ENCODE measurements around the gene PFKL.

The PFKL gene

GRCh38 chr21:44374601-44375280 lies 74.9 kb downstream of the PFKL start:
- no peak for DNase-seq (ENCODE audit: low read depth)
- no peak overlapping the region for H3K4me3 ChIP-seq (ENCODE audit: low read depth, low read length)
- TF ChIP-seq CTCF (IDR thresholded peaks at IDR 0.05; ENCODE audit: low read depth, low read length, missing control alignments): no peak

- no peak for TF ChIP-seq CTCF (IDR thresholded peaks at IDR 0.05; ENCODE audit: low read depth, low read length, missing control alignments)
- no peak for DNase-seq (ENCODE audit: low read depth)
- H3K4me3 ChIP-seq (ENCODE audit: low read depth, low read length): no peak overlapping the region
These were observed 75.4 kb downstream of the PFKL start for GRCh38 chr21:44375281-44375651.

GRCh38 chr21:44375761-44376241 lies 75.9 kb downstream of the PFKL start:
- no peak for TF ChIP-seq CTCF (IDR thresholded peaks at IDR 0.05; ENCODE audit: low read depth, low read length, missing control alignments)
- H3K4me3 ChIP-seq (ENCODE audit: low read depth, low read length): no peak overlapping the region
- no peak for DNase-seq (ENCODE audit: low read depth)

- H3K4me3 ChIP-seq (ENCODE audit: low read depth, low read length): no peak overlapping the region
- no peak for TF ChIP-seq CTCF (IDR thresholded peaks at IDR 0.05; ENCODE audit: low read depth, low read length, missing control alignments)
- DNase-seq (ENCODE audit: low read depth): no peak
These were observed 76.8 kb downstream of the PFKL start for GRCh38 chr21:44376606-44377005.
